ENCODE data around the gene PALLD. TPM values are rescaled to one million over a fixed set of nuclear protein-coding genes. Genes with fewer than 3 reads are reported as not detected.
A peak's percentile ranks its signal among the peaks of the same experiment; 100 is the strongest.

PALLD gene
- total RNA-seq, 1 experiment from 2014 or later: 18.3 TPM

- H3T11ph ChIP-seq (ENCODE audit: low read length): no peak overlapping the region
- H2BK20ac ChIP-seq (ENCODE audit: low read depth, low read length, poor library complexity, severe bottlenecking): no peak overlapping the region
- no peak overlapping the region for H2AFZ ChIP-seq (ENCODE audit: low read length)
- no peak overlapping the region for H2BK120ac ChIP-seq (ENCODE audit: low read depth, low read length, poor library complexity, severe bottlenecking)
- no peak overlapping the region for H3K14ac ChIP-seq (ENCODE audit: insufficient read depth, low read length)
- no peaks in the 10 kb centered on the region for H3K27me3 Mint-ChIP-seq (ENCODE audit: low read depth)
- no peak overlapping the region; a peak in 2 of 7 replicates for H3K27ac Mint-ChIP-seq
- H4K5ac ChIP-seq (ENCODE audit: insufficient read length, low read depth, low read length): no peak overlapping the region
- WGBS (ENCODE audit: extremely low coverage, insufficient read length, low lambda C conversion rate): no CpG with 5 or more reads among the region's 2 CpGs
- H3K56ac ChIP-seq (ENCODE audit: insufficient read length, low read depth, low read length): no peak overlapping the region
- peaks cover 0 to 3% of the 10 kb centered on the region in 2 experiments; a peak in 1 of 4 replicates for H3K4me1 Mint-ChIP-seq
- no peaks in the 10 kb centered on the region for H3K27me3 ChIP-seq (ENCODE audit: insufficient read depth, low read length)
- no peaks in the 10 kb centered on the region for H4K20me1 ChIP-seq (ENCODE audit: control insufficient read depth, insufficient read depth, insufficient read length)
- H3K4me3 Mint-ChIP-seq: no peak overlapping the region
- H2AK5ac ChIP-seq (ENCODE audit: insufficient read length, low read length): no peak overlapping the region
- TF ChIP-seq, protein P1, sequence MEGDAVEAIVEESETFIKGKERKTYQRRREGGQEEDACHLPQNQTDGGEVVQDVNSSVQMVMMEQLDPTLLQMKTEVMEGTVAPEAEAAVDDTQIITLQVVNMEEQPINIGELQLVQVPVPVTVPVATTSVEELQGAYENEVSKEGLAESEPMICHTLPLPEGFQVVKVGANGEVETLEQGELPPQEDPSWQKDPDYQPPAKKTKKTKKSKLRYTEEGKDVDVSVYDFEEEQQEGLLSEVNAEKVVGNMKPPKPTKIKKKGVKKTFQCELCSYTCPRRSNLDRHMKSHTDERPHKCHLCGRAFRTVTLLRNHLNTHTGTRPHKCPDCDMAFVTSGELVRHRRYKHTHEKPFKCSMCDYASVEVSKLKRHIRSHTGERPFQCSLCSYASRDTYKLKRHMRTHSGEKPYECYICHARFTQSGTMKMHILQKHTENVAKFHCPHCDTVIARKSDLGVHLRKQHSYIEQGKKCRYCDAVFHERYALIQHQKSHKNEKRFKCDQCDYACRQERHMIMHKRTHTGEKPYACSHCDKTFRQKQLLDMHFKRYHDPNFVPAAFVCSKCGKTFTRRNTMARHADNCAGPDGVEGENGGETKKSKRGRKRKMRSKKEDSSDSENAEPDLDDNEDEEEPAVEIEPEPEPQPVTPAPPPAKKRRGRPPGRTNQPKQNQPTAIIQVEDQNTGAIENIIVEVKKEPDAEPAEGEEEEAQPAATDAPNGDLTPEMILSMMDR (conservative IDR thresholded peaks at IDR 0.05): no peak
- peak overlapping the region; percentile 8 for H2BK5ac ChIP-seq (ENCODE audit: insufficient read length, low read length)
- no peak overlapping the region for H3K4me2 ChIP-seq (ENCODE audit: insufficient read depth, insufficient read length, low read length)
- no peak overlapping the region for H3K9ac ChIP-seq (ENCODE audit: extremely low read depth, insufficient read length, low read length)
- no peak overlapping the region for H3K23ac ChIP-seq (ENCODE audit: insufficient read length, low read depth, low read length)
- H2BK15ac ChIP-seq (ENCODE audit: low read depth, low read length): no peak overlapping the region
- H3K9me3 Mint-ChIP-seq: no peaks in the 10 kb centered on the region
- no peaks in the 10 kb centered on the region for H3K79me2 ChIP-seq (ENCODE audit: insufficient read depth, low read length)
- peaks cover 3 to 14% (median 5%) of the 10 kb centered on the region in 3 experiments; a peak in 6 of 7 replicates for H3K36me3 Mint-ChIP-seq (ENCODE audit: insufficient read depth in 1 of 3, low read depth in 3 of 3)
- H3K4ac ChIP-seq (ENCODE audit: low read depth, low read length): no peak overlapping the region
- no peak overlapping the region for H4K91ac ChIP-seq (ENCODE audit: insufficient read length, low read depth, low read length)
- H3K18ac ChIP-seq (ENCODE audit: insufficient read length, low read depth, low read length): no peak overlapping the region
- H3K79me1 ChIP-seq (ENCODE audit: insufficient read depth, low read depth, low read length, poor library complexity, severe bottlenecking): no peaks in the 10 kb centered on the region
- H3K4me1 ChIP-seq (ENCODE audit: insufficient read depth, low read length): no peaks in the 10 kb centered on the region
- H3K23me2 ChIP-seq (ENCODE audit: insufficient read length, low read depth, low read length, poor library complexity, severe bottlenecking): no peaks in the 10 kb centered on the region
- DNase-seq: no peak
- H2BK12ac ChIP-seq (ENCODE audit: insufficient read length, low read depth, low read length): no peak overlapping the region
- H4K8ac ChIP-seq (replicated peaks; ENCODE audit: insufficient read length, low read depth, low read length): no peak overlapping the region
- no peaks in the 10 kb centered on the region for H3K9me3 ChIP-seq (ENCODE audit: control insufficient read depth, low read depth, low read length)
- no peak overlapping the region for H3K27ac ChIP-seq (ENCODE audit: insufficient read length, low read depth, low read length)
Measured at GRCh38 chr4:168907119-168907698, 410.4 kb downstream of the PALLD start.

Measured in H9 (cell line).